Omental fat pad (tissue), 4 donors: ENCODE results near the gene LDAF1. TPM values are rescaled to one million over a fixed set of nuclear protein-coding genes. Genes with fewer than 3 reads are reported as not detected.
"Not testable (repeated sequence)": the region's sequence is repeated elsewhere in the genome, so short reads cannot be mapped to it uniquely, and the experiment has no call there.

Source experiments
- ATAC-seq: fragments of 150-250 bp; one replicate; pipeline ENCODE4 v1.9.1; 2016; ENCODE audit warnings: mild to moderate bottlenecking, moderate library complexity; ENCODE audit not compliant: low FRiP score
- DNase-seq: peaks from one replicate; pipeline ENCODE4 v3.0.0-alpha.2; 2019; ENCODE audit warnings: low spot score
- CTCF ChIP-seq, 3 donors: fragments of 450-650 bp; IDR thresholded peaks; one replicate each; pipeline ENCODE4 v1.5.1; 2016 to 2017; ENCODE audit warnings: antibody characterized with exemption in 3 of 3, mild to moderate bottlenecking in 3 of 3, moderate library complexity in 2 of 3
- total RNA-seq, 4 donors: library from RNA; depleted of rRNA; stranded (reverse); fragments of >200 nt; gene quantifications; one replicate each; pipeline ENCODE4 v1.1.0, GENCODE V29; 2016

LDAF1 gene
- total RNA-seq, 4 donors from 2014 or later, result 22.6 to 60.4 (median 40.9) TPM

GRCh38 chr16:21186326-21186691, 27.8 kb downstream of the LDAF1 start:
- no peak for TF ChIP-seq CTCF (IDR thresholded peaks at IDR 0.05)
- ATAC-seq, result no peak
- no peak for DNase-seq

DNA sequence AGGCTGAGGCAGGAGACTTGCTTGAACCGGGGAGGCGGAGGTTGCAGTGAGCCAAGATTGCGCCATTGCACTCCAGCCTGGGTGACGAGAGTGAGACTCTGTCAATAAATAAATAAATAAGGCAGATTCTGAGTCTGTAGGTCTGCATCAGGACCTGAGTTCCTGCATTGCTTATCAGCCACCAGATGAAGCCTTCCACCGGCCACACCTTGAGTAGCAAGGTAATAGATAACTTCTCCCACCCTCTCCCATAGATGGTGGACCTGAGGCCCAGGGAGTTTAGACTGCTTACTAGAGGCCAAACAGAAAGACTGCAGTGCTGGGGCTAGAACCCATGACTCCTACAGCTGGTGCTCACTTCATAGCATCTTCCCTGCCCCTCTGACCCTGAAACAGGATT, 30.8 kb downstream of the LDAF1 start:
- DNase-seq, result no peak
- ATAC-seq, result no peak
- no peak for TF ChIP-seq CTCF (IDR thresholded peaks at IDR 0.05)

DNA sequence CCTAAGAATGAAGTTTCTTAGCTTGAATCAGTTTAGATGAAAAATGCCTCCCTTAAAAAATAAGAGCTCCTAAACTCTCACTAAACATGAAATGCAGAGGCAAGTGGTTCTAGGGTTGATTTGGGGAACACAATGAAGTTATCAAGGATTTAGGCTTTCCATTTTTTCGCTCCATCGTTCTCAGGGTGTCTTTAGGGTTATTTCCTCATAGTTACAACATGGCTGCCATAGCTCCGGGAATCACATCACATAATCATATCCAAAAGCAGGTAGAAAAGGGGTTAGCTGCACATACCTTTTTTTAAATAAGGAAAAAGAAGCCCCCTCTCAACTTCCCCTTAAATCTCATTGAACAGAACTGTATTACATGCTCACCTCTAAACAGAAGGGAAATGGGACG, 31.5 kb downstream of the LDAF1 start:
- ATAC-seq, result no peak
- no peak for TF ChIP-seq CTCF (IDR thresholded peaks at IDR 0.05)

GRCh38 chr16:21190599-21190998, 32.1 kb downstream of the LDAF1 start:
- ATAC-seq, result no peak
- no peak for DNase-seq
- TF ChIP-seq CTCF (IDR thresholded peaks at IDR 0.05), result no peak

More for the DNA sequence above, 31.5 kb downstream of the LDAF1 start:
- no peak for DNase-seq

DNA sequence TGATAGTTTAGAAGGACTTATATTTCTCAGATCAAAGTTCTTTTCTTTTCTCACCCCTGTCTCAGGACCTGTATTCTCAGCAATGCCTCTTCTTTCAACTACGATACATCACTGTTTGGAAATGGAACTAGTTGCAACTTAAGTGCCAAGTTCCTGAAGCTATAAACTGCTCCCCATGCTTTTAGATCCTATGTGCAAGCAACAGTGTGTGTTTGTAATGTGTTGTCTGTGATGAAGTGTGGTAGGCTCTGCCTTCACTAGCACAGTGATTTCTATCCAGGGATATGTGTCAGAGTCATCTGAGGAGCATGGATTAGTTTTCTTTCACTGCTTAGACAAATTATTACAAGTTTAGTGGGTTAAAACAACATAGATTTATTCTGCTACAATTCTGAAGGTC, 34.5 kb downstream of the LDAF1 start:
- no peak for DNase-seq
- no peak for ATAC-seq
- TF ChIP-seq CTCF (IDR thresholded peaks at IDR 0.05), result no peak

GRCh38 chr16:21194771-21195301, 36.4 kb downstream of the LDAF1 start:
- ATAC-seq (no peak), DNase-seq (no peak)
- no peak for TF ChIP-seq CTCF (IDR thresholded peaks at IDR 0.05)

DNA sequence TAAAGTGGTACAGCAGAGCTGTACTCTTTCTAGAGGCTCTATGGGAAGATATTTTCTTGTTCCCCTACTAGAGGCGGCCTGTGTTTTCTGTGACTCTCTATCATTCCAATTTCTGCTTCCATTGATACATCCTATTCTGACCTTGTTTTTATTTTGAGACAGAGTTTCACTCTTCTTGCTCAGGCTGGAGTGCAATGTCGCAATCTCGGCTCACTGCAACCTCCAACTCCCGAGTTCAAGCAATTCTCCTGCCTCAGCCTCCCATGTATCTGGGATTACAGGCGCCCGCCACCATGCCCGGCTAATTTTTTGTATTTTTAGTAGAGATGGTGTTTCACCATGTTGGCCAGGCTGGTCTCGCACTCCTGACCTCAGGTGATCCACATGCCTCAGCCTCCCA, 36.9 kb downstream of the LDAF1 start:
- not testable (repeated sequence) for DNase-seq, ATAC-seq

- TF ChIP-seq CTCF (IDR thresholded peaks at IDR 0.05), result no peak
- DNase-seq (no peak), ATAC-seq (no peak)
These were observed 38.6 kb downstream of the LDAF1 start for GRCh38 chr16:21197112-21197511.
